ENCODE results near the gene TMEM150B. TPM values are rescaled to one million over a fixed set of nuclear protein-coding genes. Genes with fewer than 3 reads are reported as not detected.

Gene TMEM150B
- total RNA-seq, 4 donors from 2014 or later = 2.6 TPM; not detected in 3

- Histone ChIP-seq H3K4me1 (peaks cover 0 to 5% of the 10 kb centered on the region in 2 donors), H3K27ac (no peak overlapping the region), H3K4me3 (no peak overlapping the region), H3K36me3 (no peaks in the 10 kb centered on the region), H3K27me3 (no peaks in the 10 kb centered on the region), H3K9me3 (no peaks in the 10 kb centered on the region)
- no peak for TF ChIP-seq CTCF (IDR thresholded peaks at IDR 0.05)
- TF ChIP-seq POLR2A (IDR thresholded peaks at IDR 0.05) = no peak
- intact Hi-C loops (cut with DNase I; ENCODE audit: low total_unique reads) = loop anchor here (10.0 kb wide), 1 partner anchor 167 kb away; no protein-coding TSS in a partner anchor
- no peak for DNase-seq
Observed at GRCh38 chr19:55287361-55288079, 37.6 kb downstream of the TMEM150B start.

DNA sequence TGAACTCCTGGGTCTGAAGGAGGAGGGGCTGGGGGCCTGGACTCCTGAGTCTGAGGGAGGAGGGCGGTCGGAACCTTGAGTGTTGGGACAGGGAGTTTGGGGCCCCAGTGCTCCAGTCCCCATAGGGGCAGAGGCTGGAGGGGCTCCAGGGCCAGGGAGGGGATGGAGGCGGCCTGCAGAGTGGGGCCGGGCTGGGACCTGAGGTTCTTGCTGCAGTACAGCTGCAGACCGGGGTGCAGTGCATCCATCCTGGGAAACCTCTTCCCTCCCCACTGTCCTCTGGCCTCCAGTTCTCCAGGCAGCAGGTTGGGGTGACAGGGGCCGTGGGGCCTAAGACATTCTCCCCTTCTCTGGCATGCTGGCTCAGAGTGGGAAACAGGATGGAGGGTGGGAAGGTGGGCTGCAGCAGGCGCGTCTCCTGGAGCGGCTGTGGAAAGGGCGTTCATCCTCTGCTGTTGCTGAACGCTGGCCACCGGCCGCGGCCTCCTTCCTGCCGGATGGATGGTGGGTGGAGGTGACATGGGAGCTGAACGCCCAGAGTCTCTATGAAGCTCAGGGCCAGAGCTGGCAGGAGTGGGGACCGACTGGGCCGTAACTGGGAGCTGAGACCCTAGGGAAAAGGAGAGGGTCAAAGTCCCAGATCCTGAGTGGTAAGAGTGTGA, 39.8 kb downstream of the TMEM150B start:
- no peak for TF ChIP-seq CTCF (IDR thresholded peaks at IDR 0.05)
- no peak for TF ChIP-seq POLR2A (IDR thresholded peaks at IDR 0.05)
- H3K9me3 ChIP-seq = no peaks in the 10 kb centered on the region
- peak overlapping the region; percentile 90 for H3K27ac ChIP-seq
- no peak for DNase-seq
- H3K36me3 ChIP-seq = no peaks in the 10 kb centered on the region
- no peak overlapping the region for H3K4me3 ChIP-seq
- peaks cover 0 to 5% of the 10 kb centered on the region in 2 donors for H3K4me1 ChIP-seq
- intact Hi-C loops (cut with DNase I; ENCODE audit: low total_unique reads) = loop anchor here (10.0 kb wide), 1 partner anchor 169 kb away; no protein-coding TSS in a partner anchor
- H3K27me3 ChIP-seq = no peaks in the 10 kb centered on the region

DNA sequence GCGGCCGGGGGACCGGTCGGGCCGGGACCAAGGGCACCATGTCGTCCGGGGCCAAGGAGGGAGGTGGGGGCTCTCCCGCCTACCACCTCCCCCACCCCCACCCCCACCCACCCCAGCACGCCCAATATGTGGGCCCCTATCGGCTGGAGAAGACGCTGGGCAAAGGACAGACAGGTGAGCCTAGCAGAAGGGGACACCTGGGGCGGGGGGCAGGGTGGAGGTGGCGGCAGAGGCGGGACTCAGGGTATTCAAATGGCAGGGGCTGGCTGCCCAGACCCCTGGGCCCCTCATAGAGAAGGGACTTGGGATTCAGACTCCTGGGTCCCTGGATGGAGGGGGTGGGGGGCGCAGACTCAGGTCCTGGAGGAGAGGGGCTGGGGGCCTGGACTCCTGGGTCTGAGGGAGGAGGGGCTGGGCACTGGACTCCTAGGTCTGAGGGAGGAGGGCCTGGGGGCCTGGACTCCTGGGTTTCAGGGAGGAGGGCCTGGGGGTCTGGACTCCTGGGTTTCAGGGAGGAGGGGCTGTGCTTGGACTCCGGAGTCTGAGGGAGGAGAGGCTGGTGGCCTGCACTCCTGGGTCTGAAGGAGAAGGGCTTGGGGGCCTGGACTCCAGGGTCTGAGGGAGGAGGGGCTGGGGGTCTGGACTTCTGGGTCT, 40.6 kb downstream of the TMEM150B start:
- H3K4me3 ChIP-seq = peak overlapping the region; percentile 26 to 61
- H3K36me3 ChIP-seq = no peaks in the 10 kb centered on the region
- no peaks in the 10 kb centered on the region for H3K27me3 ChIP-seq
- no peak for DNase-seq
- H3K9me3 ChIP-seq = no peaks in the 10 kb centered on the region
- intact Hi-C loops (cut with DNase I; ENCODE audit: low total_unique reads) = loop anchor here (10.0 kb wide), 1 partner anchor 170 kb away; no protein-coding TSS in a partner anchor
- H3K4me1 ChIP-seq = peaks cover 0 to 5% of the 10 kb centered on the region in 2 donors
- H3K27ac ChIP-seq = peak overlapping the region; percentile 90
- TF ChIP-seq POLR2A (IDR thresholded peaks at IDR 0.05) = no peak
- no peak for TF ChIP-seq CTCF (IDR thresholded peaks at IDR 0.05)

DNA sequence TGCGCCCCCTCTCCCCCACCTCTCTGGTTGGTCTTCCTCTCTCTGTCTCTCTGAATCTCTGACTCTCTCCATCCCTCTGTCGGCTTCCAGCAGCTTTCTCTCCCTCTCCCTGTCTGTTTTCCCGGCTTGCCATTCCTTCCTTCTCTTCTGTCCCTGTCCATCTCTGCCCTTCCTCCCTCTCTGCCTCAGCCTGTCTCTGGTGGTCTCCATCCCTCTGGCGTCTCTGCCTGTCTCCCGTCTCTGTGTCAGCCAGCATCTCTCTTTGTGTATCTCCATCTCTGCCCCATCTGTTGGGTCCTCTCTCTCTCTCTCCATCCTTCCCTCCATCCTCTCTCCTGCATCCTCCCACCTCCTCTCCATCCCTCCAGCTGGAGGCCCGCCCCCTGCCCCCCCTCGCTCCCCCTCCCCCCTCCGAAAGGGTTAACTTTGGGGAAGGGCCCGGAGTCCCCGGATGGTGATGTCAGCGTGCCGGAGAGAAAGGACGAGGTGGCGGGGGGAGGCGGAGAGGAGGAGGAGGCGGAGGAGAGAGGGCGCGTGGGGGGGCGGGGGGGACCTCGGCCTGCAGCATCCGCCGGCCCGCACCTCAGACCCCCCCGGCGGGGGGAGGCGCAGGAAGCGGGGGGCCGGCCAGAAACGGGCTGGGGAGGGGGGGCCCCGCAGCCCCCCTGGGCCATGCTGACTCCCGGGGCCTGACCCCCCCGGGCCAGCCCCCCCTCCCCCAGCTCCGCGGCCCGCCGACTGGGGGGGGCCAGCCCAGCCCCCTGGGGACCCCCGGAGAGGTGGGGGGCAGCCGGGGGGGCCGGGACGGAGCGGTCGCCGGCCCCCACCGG, 41.4 kb downstream of the TMEM150B start, which contains the start of gene BRSK1:
Gene BRSK1 (plus strand): TSS at position 450 of the 830 bp plus-strand sequence. CDS start 446 bp downstream, outside the sequence.
- TF ChIP-seq POLR2A (IDR thresholded peaks at IDR 0.05) (no peak), CTCF (IDR thresholded peaks at IDR 0.05) (no peak)
- Histone ChIP-seq H3K27ac (peak within 1 kb of the TSS; percentile 90), H3K4me1 (peaks cover 0 to 5% of the 10 kb centered on the region in 2 donors), H3K4me3 (peak within 1 kb of the TSS; percentile 26 to 61), H3K9me3 (no peaks in the 10 kb centered on the region), H3K36me3 (no peaks in the 10 kb centered on the region), H3K27me3 (no peaks in the 10 kb centered on the region)
- peak; percentile 64 to 77 for DNase-seq
- intact Hi-C loops (cut with DNase I; ENCODE audit: low total_unique reads) = loop anchor here (10.0 kb wide), 1 partner anchor 171 kb away; no protein-coding TSS in a partner anchor

Measured in uterus (tissue), 4 donors.